Astrocyte (in vitro differentiated cells and primary cell): ENCODE measurements around the gene EVC2.

Experiments used
- EZH2 ChIP-seq: IDR thresholded peaks from 2 replicates; pipeline ENCODE4 v1.6.1; 2012; ENCODE audit warnings: mild to moderate bottlenecking, low read length, inconsistent platforms; ENCODE audit not compliant: insufficient read depth
- TF ChIP-seq, protein P1 (sequence below): IDR thresholded peaks from 2 replicates; pipeline ENCODE4 v1.5.1; 2011; ENCODE audit warnings: low read depth, mild to moderate bottlenecking, inconsistent platforms, low read length, moderate library complexity; ENCODE audit not compliant: insufficient read depth

DNA sequence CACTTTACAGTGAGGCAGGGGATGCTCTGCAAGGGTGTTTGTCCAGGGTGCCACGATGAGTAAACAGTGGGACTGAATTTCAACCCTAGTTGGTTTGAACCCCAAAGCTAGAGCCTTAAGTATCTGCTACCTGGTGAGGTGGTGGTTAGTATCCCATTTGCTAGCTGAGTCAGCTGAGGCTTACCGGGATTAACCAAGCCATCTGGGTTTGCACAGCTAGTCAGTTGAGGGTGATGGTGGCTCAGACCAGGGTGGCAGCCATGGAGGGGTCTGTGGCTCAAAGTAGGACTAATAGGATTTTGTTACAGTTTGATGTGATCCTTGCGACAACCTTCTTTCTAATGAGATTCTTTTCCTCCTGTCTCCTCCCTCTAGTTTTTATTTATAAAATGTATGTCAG lies 4.6 kb upstream of the EVC2 start:
- TF ChIP-seq, protein P1, sequence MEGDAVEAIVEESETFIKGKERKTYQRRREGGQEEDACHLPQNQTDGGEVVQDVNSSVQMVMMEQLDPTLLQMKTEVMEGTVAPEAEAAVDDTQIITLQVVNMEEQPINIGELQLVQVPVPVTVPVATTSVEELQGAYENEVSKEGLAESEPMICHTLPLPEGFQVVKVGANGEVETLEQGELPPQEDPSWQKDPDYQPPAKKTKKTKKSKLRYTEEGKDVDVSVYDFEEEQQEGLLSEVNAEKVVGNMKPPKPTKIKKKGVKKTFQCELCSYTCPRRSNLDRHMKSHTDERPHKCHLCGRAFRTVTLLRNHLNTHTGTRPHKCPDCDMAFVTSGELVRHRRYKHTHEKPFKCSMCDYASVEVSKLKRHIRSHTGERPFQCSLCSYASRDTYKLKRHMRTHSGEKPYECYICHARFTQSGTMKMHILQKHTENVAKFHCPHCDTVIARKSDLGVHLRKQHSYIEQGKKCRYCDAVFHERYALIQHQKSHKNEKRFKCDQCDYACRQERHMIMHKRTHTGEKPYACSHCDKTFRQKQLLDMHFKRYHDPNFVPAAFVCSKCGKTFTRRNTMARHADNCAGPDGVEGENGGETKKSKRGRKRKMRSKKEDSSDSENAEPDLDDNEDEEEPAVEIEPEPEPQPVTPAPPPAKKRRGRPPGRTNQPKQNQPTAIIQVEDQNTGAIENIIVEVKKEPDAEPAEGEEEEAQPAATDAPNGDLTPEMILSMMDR: no peak
- no peak for TF ChIP-seq EZH2
